Endodermal cell (in vitro differentiated cells): ENCODE measurements around the gene IRF2BP1. TPM values are rescaled to one million over a fixed set of nuclear protein-coding genes. Genes with fewer than 3 reads are reported as not detected.
A peak's percentile ranks its signal among the peaks of the same experiment; 100 is the strongest.

Experiments
- DNase-seq: peaks from one replicate; pipeline ENCODE4 v3.0.0-alpha.2; 2017
- H3K27ac ChIP-seq: 2 replicates; pipeline ENCODE4 v1.5.1; 2013; ENCODE audit warnings: mild to moderate bottlenecking, low read depth, low read length, moderate library complexity
- H3K27me3 ChIP-seq: 2 replicates; pipeline ENCODE4 v1.6.1; 2013; ENCODE audit warnings: mild to moderate bottlenecking, low read length, moderate library complexity; ENCODE audit not compliant: insufficient read depth, control insufficient read depth, poor library complexity, severe bottlenecking
- H3K36me3 ChIP-seq: 2 replicates; pipeline ENCODE4 v1.7.0; 2013; ENCODE audit warnings: mild to moderate bottlenecking, low read length, moderate library complexity; ENCODE audit not compliant: control insufficient read depth, insufficient read depth
- H3K4me1 ChIP-seq: one replicate; pipeline ENCODE4 v1.7.0; 2013; ENCODE audit warnings: low read length; ENCODE audit not compliant: control insufficient read depth, insufficient read depth
- H3K4me3 ChIP-seq: 2 replicates; pipeline ENCODE4 v1.5.1; 2013; ENCODE audit warnings: mild to moderate bottlenecking, low read length, moderate library complexity
- H3K9ac ChIP-seq: 2 replicates; pipeline ENCODE4 v1.6.1; 2013; ENCODE audit warnings: mild to moderate bottlenecking, low read length, moderate library complexity; ENCODE audit not compliant: poor library complexity, severe bottlenecking; ENCODE audit errors: extremely low read depth
- H3K9me3 ChIP-seq: 2 replicates; pipeline ENCODE4 v1.6.1; 2013; ENCODE audit warnings: mild to moderate bottlenecking, low read length, moderate library complexity; ENCODE audit not compliant: control insufficient read depth
- H3K27ac Mint-ChIP-seq: 2 replicates; pipeline ENCODE4 v1.8.0; 2020; ENCODE audit warnings: mixed read lengths
- H3K27me3 Mint-ChIP-seq: 2 replicates; pipeline ENCODE4 v1.8.0; 2021; ENCODE audit warnings: mild to moderate bottlenecking, mixed read lengths; ENCODE audit not compliant: insufficient read depth
- H3K36me3 Mint-ChIP-seq: 2 replicates; pipeline ENCODE4 v1.8.0; 2020; ENCODE audit warnings: low read depth, mixed read lengths
- H3K4me1 Mint-ChIP-seq: 2 replicates; pipeline ENCODE4 v1.8.0; 2020; ENCODE audit warnings: mixed read lengths
- H3K4me3 Mint-ChIP-seq: 2 replicates; pipeline ENCODE4 v1.8.0; 2020; ENCODE audit warnings: mild to moderate bottlenecking, moderate library complexity, mixed read lengths
- H3K9me3 Mint-ChIP-seq: 2 replicates; pipeline ENCODE4 v1.8.0; 2020; ENCODE audit warnings: mild to moderate bottlenecking, mixed read lengths
- CTCF ChIP-seq: fragments of 200-600 bp; sonication (generic); conservative IDR thresholded peaks from 2 replicates; pipeline ENCODE4 v1.5.0; 2021; ENCODE audit warnings: antibody characterized with exemption, mild to moderate bottlenecking
- WGBS, 2 experiments: methylation state at CpG; one replicate each; pipeline versions ENCODE4 v1.1.5 to v1.1.7; 2013; ENCODE audit warnings: missing lambda C conversion rate in 2 of 2, mixed read lengths in 1 of 2; ENCODE audit not compliant: insufficient coverage in 1 of 2, insufficient read length in 1 of 2; 5-methylcytosine and 5-hydroxymethylcytosine counted together
- total RNA-seq, 2 donors: library from RNA; stranded (reverse); fragmentation: NEBNext Ultra II Directional in 1 of 2; extraction: Animal tissue kit (Norgen Biotek cat#: 25700) in 1 of 2; gene quantifications; 2 replicates in 1 of 2; 3 replicates in 1 of 2; pipeline ENCODE4 v1.2.1, GENCODE V29; 2021

Gene IRF2BP1
- total RNA-seq, 2 donors from 2014 or later: 23.8 to 30.3 TPM

- H3K27me3 Mint-ChIP-seq: no peaks in the 10 kb centered on the region
- no peak overlapping the region for H3K4me3 ChIP-seq
- H3K4me3 Mint-ChIP-seq: no peak overlapping the region
- H3K4me1 Mint-ChIP-seq: peaks cover 2% of the 10 kb centered on the region
- H3K9me3 Mint-ChIP-seq: no peaks in the 10 kb centered on the region
- no peaks in the 10 kb centered on the region for H3K27me3 ChIP-seq
- H3K36me3 Mint-ChIP-seq: peaks cover 22% of the 10 kb centered on the region
- no peaks in the 10 kb centered on the region for H3K9me3 ChIP-seq
- H3K9ac ChIP-seq: no peak overlapping the region
- no peak overlapping the region for H3K27ac ChIP-seq
- DNase-seq: no peak
- H3K4me1 ChIP-seq: no peaks in the 10 kb centered on the region
- H3K36me3 ChIP-seq: no peaks in the 10 kb centered on the region
- TF ChIP-seq CTCF: no peak
- 95 to 100% methylated on average over 1 to 15 of the region's 17 CpGs for WGBS, 2 experiments
- H3K27ac Mint-ChIP-seq: no peak overlapping the region
These were observed 4.9 kb upstream of the IRF2BP1 start for GRCh38 chr19:45890877-45891276.

GRCh38 chr19:45889210-45889885 lies 3.4 kb upstream of the IRF2BP1 start:
- H3K27me3 Mint-ChIP-seq: no peaks in the 10 kb centered on the region
- no peaks in the 10 kb centered on the region for H3K36me3 ChIP-seq
- H3K9me3 ChIP-seq: no peaks in the 10 kb centered on the region
- H3K4me3 Mint-ChIP-seq: no peak overlapping the region
- DNase-seq: no peak
- 75 to 80% methylated on average over 3 to 6 of the region's 6 CpGs for WGBS, 2 experiments
- TF ChIP-seq CTCF: no peak
- no peak overlapping the region for H3K4me3 ChIP-seq
- H3K36me3 Mint-ChIP-seq: peaks cover 10% of the 10 kb centered on the region
- no peak overlapping the region for H3K27ac Mint-ChIP-seq
- H3K9me3 Mint-ChIP-seq: no peaks in the 10 kb centered on the region
- no peaks in the 10 kb centered on the region for H3K4me1 ChIP-seq
- H3K9ac ChIP-seq: no peak overlapping the region
- H3K27me3 ChIP-seq: no peaks in the 10 kb centered on the region
- H3K4me1 Mint-ChIP-seq: peaks cover 2% of the 10 kb centered on the region
- no peak overlapping the region for H3K27ac ChIP-seq

- H3K9ac ChIP-seq: peak overlapping the region; percentile 81
These were observed 1.3 kb upstream of the IRF2BP1 start for GRCh38 chr19:45887200-45887710.

More at GRCh38 chr19:45887200-45887710, 1.3 kb upstream of the IRF2BP1 start:
- peak overlapping the region; percentile 64 for H3K27ac ChIP-seq
- no peaks in the 10 kb centered on the region for H3K27me3 ChIP-seq
- no peak for DNase-seq
- no peaks in the 10 kb centered on the region for H3K9me3 Mint-ChIP-seq
- TF ChIP-seq CTCF: no peak
- H3K9me3 ChIP-seq: no peaks in the 10 kb centered on the region
- H3K36me3 ChIP-seq: peaks cover 3% of the 10 kb centered on the region
- peaks cover 3% of the 10 kb centered on the region for H3K4me1 ChIP-seq
- H3K36me3 Mint-ChIP-seq: peaks cover 4% of the 10 kb centered on the region
- peak overlapping the region; percentile 81 for H3K4me3 Mint-ChIP-seq
- WGBS, 2 experiments: 65 to 68% methylated on average over 8 to 10 of the region's 10 CpGs
- H3K4me1 Mint-ChIP-seq: peaks cover 8% of the 10 kb centered on the region
- peak overlapping the region; percentile 90 for H3K4me3 ChIP-seq
- no peaks in the 10 kb centered on the region for H3K27me3 Mint-ChIP-seq
- H3K27ac Mint-ChIP-seq: peak overlapping the region; percentile 99
